ENCODE measurements around the gene EEF1AKMT3.

Gene EEF1AKMT3

DNA sequence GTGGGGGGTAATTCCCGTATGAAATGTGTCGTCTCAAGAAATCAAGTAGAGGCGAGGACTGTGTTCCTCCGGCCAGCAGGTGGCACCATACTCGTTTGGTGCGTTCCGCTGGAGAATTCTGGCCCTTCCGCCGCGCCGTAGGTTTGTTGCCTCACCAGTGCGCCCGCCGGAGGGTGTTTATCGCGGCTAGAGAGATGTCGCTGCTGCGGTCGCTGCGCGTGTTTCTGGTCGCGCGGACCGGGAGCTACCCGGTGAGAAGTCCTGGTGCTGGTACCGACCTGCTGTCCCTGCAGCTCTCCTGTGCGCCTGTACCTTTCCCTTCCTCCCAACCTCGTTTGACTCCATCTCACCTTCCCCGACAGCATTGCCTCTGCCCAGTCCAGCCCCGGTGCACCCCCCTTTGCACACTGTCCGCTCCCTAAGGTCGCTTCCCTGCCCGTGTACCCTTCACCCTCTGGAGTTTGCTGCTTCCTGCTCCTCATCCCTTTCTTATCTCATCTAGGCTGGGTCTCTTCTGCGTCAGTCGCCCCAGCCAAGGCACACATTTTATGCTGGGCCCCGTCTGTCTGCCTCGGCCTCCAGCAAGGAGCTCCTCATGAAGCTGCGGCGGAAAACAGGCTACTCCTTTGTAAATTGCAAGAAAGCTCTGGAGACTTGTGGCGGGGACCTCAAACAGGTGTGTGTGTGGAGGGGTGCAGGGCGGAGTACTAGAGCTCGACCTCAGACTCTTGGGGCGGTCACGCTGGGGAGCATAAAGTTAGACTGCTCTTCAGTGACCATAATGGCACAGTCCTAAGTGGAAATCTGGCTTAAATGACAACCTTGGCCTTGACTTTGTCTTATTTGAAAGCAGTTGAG, 10.4 kb downstream of the EEF1AKMT3 start, which contains the start of gene TSFM:
Gene TSFM (plus strand): TSS at position 180 of the 858 bp plus-strand sequence. CDS start 15 bp downstream, at position 195.
- DNase-seq (ENCODE audit: low read depth in 3 of 3), result peak; percentile 92 to 97 (median 96)

- no peak for DNase-seq (ENCODE audit: low read depth in 3 of 3)
These were observed 11.0 kb downstream of the EEF1AKMT3 start for GRCh38 chr12:57783466-57783801.

DNA sequence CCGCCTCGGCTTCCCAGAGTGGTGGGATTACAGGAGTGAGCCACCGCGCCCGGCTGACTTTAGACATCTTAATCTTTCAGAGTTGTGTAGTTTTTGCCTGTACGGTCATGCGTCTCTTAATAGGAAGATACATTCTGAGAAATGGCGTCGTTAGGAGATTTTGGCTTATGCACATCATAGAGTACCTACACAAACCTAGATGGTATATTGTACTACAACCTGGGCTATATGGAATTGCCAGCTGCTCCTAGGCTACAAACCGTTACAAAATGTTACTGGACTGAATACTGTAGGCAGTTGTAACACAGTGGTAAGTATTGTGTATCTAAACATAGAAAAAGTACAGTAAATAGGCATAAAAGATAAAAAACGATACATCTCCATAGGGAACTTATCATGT, 11.4 kb downstream of the EEF1AKMT3 start:
- DNase-seq (ENCODE audit: low read depth in 3 of 3), result no peak

DNA sequence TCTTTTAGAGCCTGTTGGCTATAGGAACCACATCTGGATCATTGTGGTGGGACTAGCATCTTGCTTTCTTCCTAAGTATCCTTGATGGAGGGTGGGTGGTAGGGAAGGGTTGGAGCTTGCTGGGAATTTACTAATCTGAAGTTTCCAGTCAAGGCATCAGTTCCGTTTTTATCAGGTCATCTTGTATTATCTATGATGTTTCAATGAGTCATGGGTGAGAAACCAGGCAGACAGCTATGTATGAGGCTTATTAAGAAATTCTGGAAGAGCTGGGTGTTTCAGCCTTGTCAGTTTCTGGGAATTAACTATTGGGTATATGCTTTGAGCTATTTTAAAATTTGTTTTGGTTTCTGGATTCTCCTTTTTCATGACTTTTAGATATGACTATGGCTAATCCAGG, 21.5 kb downstream of the EEF1AKMT3 start:
- no peak for DNase-seq (ENCODE audit: low read depth in 3 of 3)

- DNase-seq (ENCODE audit: low read depth in 3 of 3), result no peak
These were observed 22.9 kb downstream of the EEF1AKMT3 start for GRCh38 chr12:57795354-57795753.

- DNase-seq (ENCODE audit: low read depth in 3 of 3), result no peak
These were observed 24.6 kb downstream of the EEF1AKMT3 start for GRCh38 chr12:57796996-57797395.

DNA sequence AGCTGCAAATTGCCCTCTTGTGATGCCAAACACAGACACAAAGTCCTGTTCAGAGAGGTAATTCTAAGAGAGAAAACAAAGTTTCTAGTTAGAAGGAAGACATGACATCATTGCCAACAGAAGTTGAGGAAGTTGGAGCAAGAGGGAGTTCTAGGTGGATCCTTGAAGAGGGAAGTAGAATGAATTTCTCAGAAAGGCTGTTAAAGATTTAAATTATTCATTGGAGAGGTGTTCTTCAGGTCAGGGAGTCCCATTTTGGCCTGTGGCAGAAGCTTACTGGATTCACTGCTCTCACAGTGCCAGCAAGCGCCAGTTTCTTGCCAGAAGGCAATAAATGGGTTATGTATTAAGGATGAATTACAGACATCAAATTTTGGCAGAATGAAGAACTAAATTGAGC, 25.5 kb downstream of the EEF1AKMT3 start:
- no peak for DNase-seq (ENCODE audit: low read depth in 3 of 3)

- DNase-seq (ENCODE audit: low read depth in 3 of 3), result no peak
These were observed 28.6 kb downstream of the EEF1AKMT3 start for GRCh38 chr12:57800965-57801364.

- no peak for DNase-seq (ENCODE audit: low read depth in 3 of 3)
These were observed 30.2 kb downstream of the EEF1AKMT3 start for GRCh38 chr12:57802607-57803006.

DNA sequence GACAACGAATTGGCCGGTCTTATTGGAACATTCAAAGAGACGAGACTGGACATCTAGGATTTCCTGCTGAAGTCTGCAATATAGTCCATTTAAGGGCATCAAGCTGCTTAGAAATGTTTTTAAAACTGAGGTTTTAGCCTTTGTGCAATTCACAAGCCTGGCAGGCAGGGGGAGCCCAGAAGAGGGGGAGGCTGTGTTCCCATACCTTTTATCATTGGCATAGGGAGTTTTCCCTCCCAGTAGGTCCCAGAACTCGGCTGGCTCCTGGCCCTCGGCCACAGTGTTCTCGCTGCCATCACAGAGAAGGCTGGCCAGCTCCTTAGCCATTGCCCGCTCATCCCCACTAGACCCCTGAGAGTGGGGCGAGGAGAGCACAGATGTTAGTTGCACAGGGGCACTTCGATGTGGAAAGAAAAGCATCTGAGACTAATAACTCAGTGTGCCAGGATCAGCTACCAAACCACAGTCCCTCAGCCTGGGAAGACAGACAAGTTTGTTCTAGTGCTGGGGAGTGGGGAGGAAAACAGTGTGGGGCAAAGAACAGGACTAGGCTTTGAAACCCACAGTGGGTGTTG, 31.0 kb downstream of the EEF1AKMT3 start:
- DNase-seq (ENCODE audit: low read depth in 3 of 3), result peak in 1 of 3 experiments; percentile 15

GRCh38 chr12:57806677-57807076, 34.3 kb downstream of the EEF1AKMT3 start:
- DNase-seq (ENCODE audit: low read depth in 3 of 3), result no peak

GRCh38 chr12:57807285-57807684, 34.9 kb downstream of the EEF1AKMT3 start:
- no peak for DNase-seq (ENCODE audit: low read depth in 3 of 3)

- DNase-seq (ENCODE audit: low read depth in 3 of 3), result no peak
These were observed 35.9 kb downstream of the EEF1AKMT3 start for GRCh38 chr12:57808351-57808750.

GRCh38 chr12:57809425-57809824, 37.0 kb downstream of the EEF1AKMT3 start:
- no peak for DNase-seq (ENCODE audit: low read depth in 3 of 3)

GRCh38 chr12:57810450-57810849, 38.0 kb downstream of the EEF1AKMT3 start:
- DNase-seq (ENCODE audit: low read depth in 3 of 3), result no peak

- no peak for DNase-seq (ENCODE audit: low read depth in 3 of 3)
These were observed 38.8 kb downstream of the EEF1AKMT3 start for GRCh38 chr12:57811028-57811755.

GRCh38 chr12:57813111-57813970, 40.9 kb downstream of the EEF1AKMT3 start:
- no peak for DNase-seq (ENCODE audit: low read depth in 3 of 3)

- DNase-seq (ENCODE audit: low read depth in 3 of 3), result no peak
These were observed 41.8 kb downstream of the EEF1AKMT3 start for GRCh38 chr12:57813971-57814772.

DNA sequence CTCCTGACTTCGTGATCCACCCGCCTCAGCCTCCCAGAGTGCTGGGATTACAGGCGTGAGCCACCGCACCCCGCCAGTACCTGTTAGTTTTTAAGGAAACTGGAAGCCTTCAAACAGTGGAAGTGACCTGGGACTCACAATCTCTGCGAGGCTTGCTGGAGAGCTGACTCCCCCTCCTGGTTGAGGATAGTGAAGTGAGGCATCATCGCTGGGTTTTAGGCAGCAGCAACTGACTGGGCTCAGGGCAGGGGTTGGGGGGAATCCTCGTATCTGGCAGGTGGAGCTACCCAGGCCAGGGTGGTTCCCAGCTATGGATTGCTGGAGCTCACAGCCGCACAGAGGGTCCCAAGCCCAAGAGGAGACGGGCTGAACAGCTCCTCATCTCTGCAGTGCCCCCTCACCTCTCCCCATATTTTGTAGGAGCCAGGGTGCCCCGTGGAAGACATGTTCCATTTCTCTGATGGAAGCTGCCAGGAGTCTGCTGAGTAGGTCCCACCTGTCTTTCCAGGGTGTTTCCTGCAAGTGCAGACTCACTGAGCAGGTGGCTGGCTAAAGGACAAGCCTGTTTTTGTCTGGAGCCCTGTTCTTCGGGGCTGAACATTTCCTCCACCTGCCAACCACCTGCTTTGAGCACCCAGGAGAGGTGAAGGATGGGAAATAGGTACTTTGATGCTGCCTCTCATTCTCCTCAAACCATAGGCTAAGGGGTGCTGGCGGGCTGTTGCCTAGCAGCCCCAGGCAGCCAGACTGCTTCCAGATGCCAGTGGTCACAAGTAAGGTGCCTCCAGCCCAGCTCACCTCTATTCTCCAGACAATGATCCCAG, 43.0 kb downstream of the EEF1AKMT3 start:
- no peak for DNase-seq (ENCODE audit: low read depth in 3 of 3)
